Sciatic nerve (tissue), 2 donors: ENCODE measurements around the gene PREP. TPM values are rescaled to one million over a fixed set of nuclear protein-coding genes. Genes with fewer than 3 reads are reported as not detected.
"Not testable (repeated sequence)": the region's sequence is repeated elsewhere in the genome, so short reads cannot be mapped to it uniquely, and the experiment has no call there.

Experiments
- ATAC-seq: fragments of 200-7000 bp; cut with Tn5 transposase; one replicate; pipeline ENCODE4 v1.9.1; 2020; ENCODE audit warnings: mild to moderate bottlenecking, moderate library complexity
- DNase-seq: peaks from one replicate; pipeline ENCODE4 v3.0.0-alpha.2; 2020; ENCODE audit warnings: low spot score
- intact Hi-C: fragments of 100-400 bp; cut with DNase I; formaldehyde crosslinking; loops from one replicate; pipeline ENCODE4 v1.14.2; 2022
- total RNA-seq: library from RNA; stranded (reverse); fragmentation: NEBNext Ultra II Directional; extraction: Animal tissue kit (Norgen Biotek cat#: 25700); gene quantifications from one replicate; pipeline ENCODE4 v1.2.1, GENCODE V29; 2021
- donor health status: DM: no; HTN: no; CAD: no.
- donor health status: DM: no; HTN: no; CAD: no.

PREP gene
- 19.8 TPM for total RNA-seq

DNA sequence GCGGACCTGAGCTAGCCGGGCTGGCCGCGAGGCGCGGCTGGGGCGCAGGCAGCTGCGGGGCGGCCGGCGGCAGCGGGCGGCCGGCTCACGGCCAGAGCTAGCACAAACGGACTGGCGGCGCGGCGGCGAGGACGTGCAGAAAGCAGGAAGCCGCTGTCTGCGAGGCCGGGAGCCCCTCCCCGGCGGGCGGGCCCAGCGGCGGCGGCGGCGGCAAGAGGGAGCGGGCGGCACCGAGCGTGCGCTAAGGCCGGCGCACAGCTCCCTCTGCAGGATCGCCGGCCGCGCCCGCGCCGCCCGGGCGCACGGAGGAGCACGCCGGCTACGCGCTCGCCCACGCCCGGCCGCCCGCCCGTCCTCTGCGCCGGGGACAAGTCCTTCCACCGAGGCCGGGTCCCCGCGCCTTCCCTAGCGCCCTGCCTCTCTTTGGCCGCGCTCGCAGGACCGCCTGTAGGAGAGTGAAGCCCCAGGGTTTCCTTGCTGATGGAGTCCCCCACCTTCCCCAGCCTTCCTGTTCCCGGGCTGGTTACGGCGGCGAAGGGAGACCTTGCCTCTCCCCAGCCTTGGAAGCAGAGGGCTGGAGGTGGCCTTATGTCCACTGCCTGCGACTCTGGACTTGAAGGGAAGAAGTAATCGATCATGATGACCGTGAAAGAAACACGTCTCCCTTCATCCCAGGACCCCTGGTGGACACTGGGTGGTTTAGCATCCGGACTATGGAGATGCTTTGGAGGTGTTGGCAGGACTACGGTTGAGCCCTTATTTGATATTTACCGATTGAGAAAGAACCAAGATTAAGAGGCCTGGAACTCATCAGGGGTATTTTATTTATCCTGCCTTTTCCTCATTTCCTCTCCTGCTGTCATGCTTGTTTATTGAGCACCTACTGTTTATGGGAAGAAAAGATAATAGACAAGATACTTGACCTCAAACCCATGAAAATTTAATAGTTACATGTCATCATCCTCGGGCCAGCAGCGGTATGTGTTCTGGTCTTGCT lies at the start of gene PREP:
Gene PREP (minus strand): TSS at position 144 of the 997 bp plus-strand sequence. CDS start 191 bp downstream, outside the sequence.
- intact Hi-C loops: loop anchor here (10.0 kb wide), 1 partner anchor 308 kb away; no protein-coding TSS in a partner anchor
- DNase-seq (peak; percentile 91), ATAC-seq (peak; percentile 93)

DNA sequence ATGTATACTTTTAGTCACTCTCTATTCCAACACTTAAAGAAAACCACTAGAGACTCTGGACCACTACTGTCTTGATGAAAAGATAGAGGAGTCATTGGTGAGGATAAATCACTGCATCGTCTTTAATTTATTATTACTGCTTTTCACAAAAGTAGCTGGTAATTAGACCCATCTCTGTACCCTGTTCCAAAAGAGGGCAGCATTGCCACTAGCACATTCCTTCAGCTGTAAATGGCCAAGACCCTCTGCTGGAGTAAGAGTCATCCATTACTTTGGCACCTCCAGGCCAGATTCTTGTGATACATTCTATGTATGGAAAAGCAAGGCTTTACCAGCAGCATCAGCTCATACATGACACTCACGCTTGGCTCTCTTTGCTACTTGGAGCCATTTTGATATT lies 49.5 kb upstream of the PREP start:
- DNase-seq (no peak), ATAC-seq (no peak)
- intact Hi-C loops: no loop called here

DNA sequence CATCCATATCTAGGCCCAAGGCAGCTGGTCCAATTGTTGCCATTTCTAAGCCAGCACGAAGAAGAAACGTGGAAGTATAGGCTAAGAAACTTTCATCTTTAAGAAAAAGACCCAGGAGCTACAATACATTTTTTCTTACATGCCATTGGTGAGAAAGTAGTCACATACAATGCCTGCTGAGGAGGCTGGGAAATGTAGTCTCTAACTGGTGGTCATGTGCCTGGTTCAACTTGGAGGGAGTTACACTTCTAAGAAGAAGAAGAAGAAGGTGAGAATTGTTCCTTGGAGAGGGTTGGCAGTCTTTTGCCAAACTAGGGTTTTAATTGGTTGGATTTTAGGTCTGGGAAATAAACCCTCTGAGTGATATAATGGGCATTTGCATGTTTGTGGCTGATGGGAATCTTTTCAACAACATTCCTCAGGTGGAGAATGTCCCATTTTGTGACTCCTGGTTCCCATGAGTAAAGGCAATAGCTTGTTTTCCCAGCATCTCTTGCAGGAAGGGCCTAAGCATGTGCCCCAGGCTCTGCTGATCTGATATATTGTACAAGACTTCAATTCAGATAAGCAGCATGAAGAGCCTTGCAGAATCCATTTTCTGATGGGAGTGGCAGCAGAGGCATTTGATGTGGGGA lies 47.0 kb upstream of the PREP start:
- DNase-seq (no peak), ATAC-seq (no peak)
- intact Hi-C loops: no loop called here

- intact Hi-C loops: no loop called here
- DNase-seq (no peak), ATAC-seq (peak; percentile 58)
Measured at GRCh38 chr6:105445481-105445880, 42.6 kb upstream of the PREP start.

GRCh38 chr6:105443941-105444340 lies 41.1 kb upstream of the PREP start:
- intact Hi-C loops: no loop called here
- DNase-seq (no peak), ATAC-seq (no peak)

DNA sequence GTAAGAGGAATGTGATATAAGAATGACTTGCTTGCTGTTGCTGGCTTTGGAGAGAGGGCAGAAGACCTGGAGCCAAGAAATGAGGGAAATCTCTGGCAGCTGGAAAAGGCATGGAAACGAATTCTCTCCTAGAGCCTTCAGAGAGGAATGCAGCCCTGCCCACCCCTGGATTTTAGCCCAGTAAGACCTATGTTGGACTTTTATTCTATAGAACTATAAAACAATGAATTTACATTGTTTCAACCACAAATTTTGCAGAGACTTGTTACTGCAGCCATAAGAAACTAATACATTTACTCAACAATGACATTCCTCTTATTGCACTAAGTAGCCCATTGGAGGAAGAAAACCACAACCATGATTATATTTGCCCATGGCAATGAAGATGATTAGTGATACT lies 39.5 kb upstream of the PREP start:
- ATAC-seq: no peak
- intact Hi-C loops: no loop called here
- DNase-seq: no peak

GRCh38 chr6:105437236-105437635 lies 34.4 kb upstream of the PREP start:
- DNase-seq: no peak
- no peak for ATAC-seq
- intact Hi-C loops: no loop called here

DNA sequence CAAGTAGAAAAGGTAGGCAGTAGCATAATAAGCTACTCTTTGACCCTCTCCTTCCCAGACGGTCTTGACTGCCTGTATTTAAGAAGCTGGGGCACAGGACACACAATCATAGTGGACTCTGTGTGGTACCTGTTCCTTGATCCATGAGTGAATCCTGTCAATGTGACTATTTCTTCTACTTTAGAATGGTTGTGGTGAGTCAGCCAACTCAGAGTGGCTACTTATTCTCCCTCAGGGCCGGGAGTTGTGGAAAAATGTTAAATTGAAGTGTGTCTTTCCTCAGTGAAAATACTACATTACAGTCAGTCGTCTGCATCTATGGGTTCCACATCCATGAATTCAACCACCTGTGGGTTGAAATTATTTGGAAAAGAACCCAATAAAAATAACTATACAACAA lies 30.8 kb upstream of the PREP start:
- ATAC-seq (no peak), DNase-seq (no peak)
- intact Hi-C loops: no loop called here

DNA sequence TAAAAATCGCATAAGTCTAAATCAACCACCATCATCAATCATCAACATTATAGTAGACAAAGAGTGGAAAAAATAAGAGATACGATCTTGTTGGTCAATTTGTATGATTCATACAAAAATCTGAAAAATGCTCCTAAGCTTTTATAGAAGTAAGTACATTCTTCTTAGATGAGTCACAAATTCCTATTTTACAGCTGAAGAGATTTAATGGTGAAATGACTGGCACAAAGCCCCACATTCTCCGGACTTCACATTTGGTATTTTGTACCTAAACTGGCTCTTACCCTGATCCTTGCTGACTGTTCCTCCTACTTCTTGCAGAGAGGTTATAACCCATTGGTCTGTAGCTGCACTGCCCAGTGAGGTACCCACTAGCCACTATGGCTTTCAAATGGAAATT lies 29.9 kb upstream of the PREP start:
- ATAC-seq: no peak
- intact Hi-C loops: no loop called here
- no peak for DNase-seq

DNA sequence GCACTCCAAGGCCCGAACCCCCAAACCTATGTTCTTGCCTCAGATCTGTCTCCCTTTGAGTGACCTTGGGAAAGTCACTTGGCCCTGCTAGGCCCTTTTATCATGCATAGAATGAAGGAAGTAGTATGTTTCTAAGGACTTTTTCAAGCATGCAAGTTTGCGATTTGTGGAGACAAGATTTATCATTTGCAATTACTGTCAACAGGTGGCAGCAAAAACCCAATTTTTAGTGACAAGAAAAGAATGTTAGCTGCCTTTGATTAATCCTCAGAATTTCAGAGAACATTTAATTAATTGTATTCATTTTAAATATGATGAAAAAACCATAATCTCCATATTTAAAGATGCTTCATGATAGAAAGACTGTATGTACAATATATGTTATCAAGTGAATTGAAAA lies 28.3 kb upstream of the PREP start:
- intact Hi-C loops: no loop called here
- ATAC-seq: no peak
- no peak for DNase-seq

- intact Hi-C loops: no loop called here
- DNase-seq (no peak), ATAC-seq (peak; percentile 49)
Measured at GRCh38 chr6:105430685-105431084, 27.8 kb upstream of the PREP start.

- intact Hi-C loops: no loop called here
- ATAC-seq (no peak), DNase-seq (no peak)
Measured at GRCh38 chr6:105429676-105430075, 26.8 kb upstream of the PREP start.

DNA sequence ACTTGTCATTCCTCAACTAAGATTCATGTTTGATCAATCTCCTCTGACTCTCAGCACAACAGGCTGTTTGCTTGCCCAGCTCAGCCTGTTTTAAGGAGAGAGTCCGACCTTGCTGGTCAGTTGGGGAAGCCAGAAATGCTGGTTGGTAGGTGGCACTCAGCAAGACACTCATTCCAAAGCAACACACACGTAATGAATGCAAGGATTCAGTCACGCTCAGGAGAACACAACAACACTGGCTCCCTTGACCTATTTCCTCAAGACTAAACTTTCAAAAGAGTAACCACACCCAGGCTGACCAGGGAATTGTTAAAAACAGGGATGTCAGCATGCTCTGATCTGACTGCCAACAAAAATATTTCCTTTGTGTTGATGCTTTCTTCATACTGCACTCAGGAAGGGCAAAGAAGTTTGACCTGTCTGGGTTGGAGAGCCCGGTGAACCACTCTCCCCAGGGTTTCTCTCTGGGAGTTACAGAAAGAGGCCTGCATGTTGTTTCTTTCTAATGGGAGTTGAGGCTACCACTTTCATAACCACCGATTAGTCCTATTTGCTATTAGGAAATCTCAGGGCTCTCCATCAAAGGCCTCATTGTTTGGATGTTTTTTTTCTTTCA lies 25.6 kb upstream of the PREP start:
- DNase-seq (no peak), ATAC-seq (peak; percentile 94)
- intact Hi-C loops: no loop called here

- DNase-seq (no peak), ATAC-seq (no peak)
- intact Hi-C loops: no loop called here
Measured at GRCh38 chr6:105424175-105424783, 21.4 kb upstream of the PREP start.

- DNase-seq, ATAC-seq, intact Hi-C loops: not testable (repeated sequence)
Measured at GRCh38 chr6:105416971-105417370, 14.1 kb upstream of the PREP start.

- no peak for ATAC-seq
- intact Hi-C loops: loop anchor here (10.0 kb wide), 1 partner anchor 315 kb away; no protein-coding TSS in a partner anchor
- DNase-seq: no peak
Measured at GRCh38 chr6:105409734-105410133, 6.9 kb upstream of the PREP start.

DNA sequence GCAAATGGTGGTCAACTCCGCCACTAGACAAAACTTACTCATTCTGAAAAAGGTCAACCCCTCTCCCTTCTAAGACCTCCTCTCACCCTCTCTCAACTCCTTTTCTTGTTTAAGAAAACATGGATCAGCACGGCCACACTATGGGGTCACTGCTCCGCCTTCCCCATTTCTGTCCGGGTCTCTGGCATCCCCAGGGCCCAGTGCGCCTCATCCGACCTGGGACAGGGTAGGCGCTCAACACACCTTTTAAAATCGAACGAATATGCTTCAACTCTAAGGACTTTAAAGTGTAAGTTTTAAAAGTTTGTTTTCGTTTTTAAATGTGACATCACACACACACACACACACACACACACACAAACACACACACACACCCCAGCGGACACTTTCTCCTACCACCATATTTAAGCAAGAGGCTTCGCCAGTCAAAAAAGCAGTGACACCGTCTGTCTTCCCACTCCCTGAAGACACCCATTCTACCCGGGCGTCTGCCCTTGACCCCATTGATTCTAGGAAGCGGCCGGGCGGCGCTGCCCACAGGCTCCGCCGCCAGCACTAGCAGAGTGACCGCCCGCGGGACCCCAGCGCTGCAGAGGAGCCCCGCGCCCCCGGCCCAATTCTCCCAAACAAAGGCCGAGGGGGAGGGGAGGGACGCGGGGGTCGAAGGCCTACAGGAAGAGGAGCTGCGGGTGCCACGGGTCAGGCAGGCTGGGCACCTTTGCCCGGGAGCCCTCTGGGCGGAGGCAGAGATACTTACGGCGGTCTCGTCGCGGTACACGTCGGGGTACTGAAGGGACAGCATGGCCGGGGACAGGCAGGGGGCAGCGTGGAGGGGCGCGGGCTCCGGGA lies 568 bp downstream of the PREP start:
- peak; percentile 16 for ATAC-seq
- DNase-seq: no peak
- intact Hi-C loops: loop anchor here (10.0 kb wide), 1 partner anchor 308 kb away; no protein-coding TSS in a partner anchor
